Lower leg skin (tissue), 3 donors: ENCODE results near the gene ATP2A1.

ENCODE experiments used
- POLR2A ChIP-seq, 2 donors: fragments of 450-650 bp; IDR thresholded peaks; one replicate each; pipeline ENCODE4 v1.6.1; 2016 to 2017; ENCODE audit warnings: antibody characterized with exemption in 2 of 2, mild to moderate bottlenecking in 1 of 2, moderate library complexity in 1 of 2
- TF ChIP-seq, protein P1 (sequence below), 3 donors: fragments of 450-650 bp; IDR thresholded peaks; one replicate each; pipeline ENCODE4 v1.5.1; 2016; ENCODE audit warnings: antibody characterized with exemption in 3 of 3, mild to moderate bottlenecking in 3 of 3, moderate library complexity in 2 of 3

DNA sequence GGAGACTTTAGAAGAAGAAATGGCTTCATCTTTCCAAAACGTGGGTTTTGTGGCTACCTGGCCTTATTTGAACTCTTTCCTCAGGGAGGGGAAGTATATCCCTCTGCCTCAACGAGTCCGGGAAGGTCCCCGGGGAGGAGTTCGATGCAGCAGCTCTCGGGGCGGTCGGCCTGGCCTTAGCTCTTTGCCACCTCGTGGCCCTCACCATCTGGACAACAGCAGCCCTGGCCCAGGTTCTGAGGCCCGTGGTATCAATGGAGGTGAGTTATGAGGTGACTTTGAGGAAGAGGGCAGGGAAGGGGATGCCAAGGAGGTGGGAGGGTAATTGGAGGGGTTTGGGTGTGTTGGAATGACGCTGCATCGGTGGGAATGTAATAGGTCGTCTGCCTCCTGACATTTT lies 47.8 kb upstream of the ATP2A1 start:
- TF ChIP-seq, protein P1, sequence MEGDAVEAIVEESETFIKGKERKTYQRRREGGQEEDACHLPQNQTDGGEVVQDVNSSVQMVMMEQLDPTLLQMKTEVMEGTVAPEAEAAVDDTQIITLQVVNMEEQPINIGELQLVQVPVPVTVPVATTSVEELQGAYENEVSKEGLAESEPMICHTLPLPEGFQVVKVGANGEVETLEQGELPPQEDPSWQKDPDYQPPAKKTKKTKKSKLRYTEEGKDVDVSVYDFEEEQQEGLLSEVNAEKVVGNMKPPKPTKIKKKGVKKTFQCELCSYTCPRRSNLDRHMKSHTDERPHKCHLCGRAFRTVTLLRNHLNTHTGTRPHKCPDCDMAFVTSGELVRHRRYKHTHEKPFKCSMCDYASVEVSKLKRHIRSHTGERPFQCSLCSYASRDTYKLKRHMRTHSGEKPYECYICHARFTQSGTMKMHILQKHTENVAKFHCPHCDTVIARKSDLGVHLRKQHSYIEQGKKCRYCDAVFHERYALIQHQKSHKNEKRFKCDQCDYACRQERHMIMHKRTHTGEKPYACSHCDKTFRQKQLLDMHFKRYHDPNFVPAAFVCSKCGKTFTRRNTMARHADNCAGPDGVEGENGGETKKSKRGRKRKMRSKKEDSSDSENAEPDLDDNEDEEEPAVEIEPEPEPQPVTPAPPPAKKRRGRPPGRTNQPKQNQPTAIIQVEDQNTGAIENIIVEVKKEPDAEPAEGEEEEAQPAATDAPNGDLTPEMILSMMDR (IDR thresholded peaks at IDR 0.05) = no peak
- TF ChIP-seq POLR2A (IDR thresholded peaks at IDR 0.05) = no peak
